Smooth muscle cell (in vitro differentiated cells): Measurements from ENCODE around the gene ARHGEF38. TPM values are rescaled to one million over a fixed set of nuclear protein-coding genes. Genes with fewer than 3 reads are reported as not detected.

ENCODE experiments used
- DNase-seq: peaks from one replicate; lab custom pipeline; 2025; ENCODE audit not compliant: unreplicated experiment; lab: John Stamatoyannopoulos, UW
- H2AFZ ChIP-seq: fragments of 200-600 bp; sonication (generic); 2 replicates; pipeline ENCODE4 v1.6.0; 2016; ENCODE audit warnings: antibody characterized with exemption, low read depth, mild to moderate bottlenecking
- H3F3A ChIP-seq: fragments of 200-600 bp; sonication (generic); 2 replicates; pipeline ENCODE4 v1.6.0; 2017; ENCODE audit warnings: antibody characterized with exemption, low read depth
- H3K27ac ChIP-seq: fragments of 200-600 bp; sonication (generic); 2 replicates; pipeline ENCODE4 v1.5.1; 2016; ENCODE audit warnings: low read depth, mild to moderate bottlenecking
- H3K27me3 ChIP-seq: fragments of 200-600 bp; sonication (generic); 2 replicates; pipeline ENCODE4 v1.6.1; 2016; ENCODE audit warnings: low read depth, mild to moderate bottlenecking
- H3K36me3 ChIP-seq: fragments of 200-600 bp; sonication (generic); 2 replicates; pipeline ENCODE4 v1.5.1; 2016; ENCODE audit warnings: low read depth
- H3K4me1 ChIP-seq: fragments of 200-600 bp; sonication (generic); 2 replicates; pipeline ENCODE4 v1.5.1; 2016; ENCODE audit warnings: low read depth
- H3K4me2 ChIP-seq: fragments of 200-600 bp; sonication (generic); 2 replicates; pipeline ENCODE4 v1.6.0; 2016; ENCODE audit warnings: mild to moderate bottlenecking
- H3K4me3 ChIP-seq: fragments of 200-600 bp; sonication (generic); 2 replicates; pipeline ENCODE4 v1.5.1; 2016; ENCODE audit warnings: mild to moderate bottlenecking
- H3K79me2 ChIP-seq: fragments of 200-600 bp; sonication (generic); 2 replicates; pipeline ENCODE4 v1.6.0; 2016; ENCODE audit warnings: low read depth, mild to moderate bottlenecking
- H3K9ac ChIP-seq: fragments of 200-600 bp; sonication (generic); 2 replicates; pipeline ENCODE4 v1.6.0; 2016; ENCODE audit warnings: low read depth
- H3K9me3 ChIP-seq: fragments of 200-600 bp; sonication (generic); replicated peaks from 2 replicates; pipeline ENCODE4 v1.5.1; 2016; ENCODE audit warnings: low read depth
- H4K20me1 ChIP-seq: fragments of 200-600 bp; sonication (generic); 2 replicates; pipeline ENCODE4 v1.6.0; 2016; ENCODE audit warnings: low read depth
- WGBS: methylation state at CpG from one replicate; pipeline ENCODE4 v1.1.7; 2016; ENCODE audit warnings: low lambda C conversion rate; 5-methylcytosine and 5-hydroxymethylcytosine counted together
- polyA plus RNA-seq: library from polyadenylated mRNA; unstranded; fragments of >200 nt; fragmentation: Nextera tagmentation; extraction: Ambion mirVana; gene quantifications from 2 replicates; pipeline ENCODE4 v1.2.1, GENCODE V29; 2016
- total RNA-seq: library from RNA; depleted of rRNA; stranded (reverse); fragments of >200 nt; gene quantifications from 2 replicates; pipeline ENCODE4 v1.2.3, GENCODE V29; 2014
- TF ChIP-seq, protein P1 (sequence below): fragments of 200-600 bp; sonication (generic); IDR thresholded peaks from 2 replicates; pipeline ENCODE4 v1.5.1; 2017; ENCODE audit warnings: borderline replicate concordance, mild to moderate bottlenecking, antibody characterized with exemption; ENCODE audit not compliant: insufficient read depth, poor library complexity, severe bottlenecking

ARHGEF38 gene
- total and polyA plus RNA-seq, 2 experiments from 2014 or later = 0.24 TPM; not detected in 1

DNA sequence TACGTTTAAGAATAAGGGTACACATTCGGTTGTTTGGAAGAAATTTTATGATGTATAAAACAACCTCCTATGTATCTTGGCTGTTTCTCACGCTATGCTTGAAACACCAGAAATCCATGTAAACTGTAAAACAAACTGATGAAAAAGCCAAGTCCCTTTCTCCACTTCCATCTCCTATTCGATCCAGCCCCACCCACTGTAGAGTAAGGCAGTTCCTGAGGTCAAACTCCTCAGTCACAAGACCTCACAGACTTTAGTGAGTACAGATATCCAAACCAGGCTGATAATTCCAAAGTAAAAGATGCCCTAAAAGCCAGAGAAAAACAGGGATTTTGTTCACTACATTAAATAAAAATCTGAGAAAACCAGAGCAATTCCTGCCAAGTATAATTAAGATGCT is 45.6 kb downstream of the ARHGEF38 start:
- TF ChIP-seq, protein P1, sequence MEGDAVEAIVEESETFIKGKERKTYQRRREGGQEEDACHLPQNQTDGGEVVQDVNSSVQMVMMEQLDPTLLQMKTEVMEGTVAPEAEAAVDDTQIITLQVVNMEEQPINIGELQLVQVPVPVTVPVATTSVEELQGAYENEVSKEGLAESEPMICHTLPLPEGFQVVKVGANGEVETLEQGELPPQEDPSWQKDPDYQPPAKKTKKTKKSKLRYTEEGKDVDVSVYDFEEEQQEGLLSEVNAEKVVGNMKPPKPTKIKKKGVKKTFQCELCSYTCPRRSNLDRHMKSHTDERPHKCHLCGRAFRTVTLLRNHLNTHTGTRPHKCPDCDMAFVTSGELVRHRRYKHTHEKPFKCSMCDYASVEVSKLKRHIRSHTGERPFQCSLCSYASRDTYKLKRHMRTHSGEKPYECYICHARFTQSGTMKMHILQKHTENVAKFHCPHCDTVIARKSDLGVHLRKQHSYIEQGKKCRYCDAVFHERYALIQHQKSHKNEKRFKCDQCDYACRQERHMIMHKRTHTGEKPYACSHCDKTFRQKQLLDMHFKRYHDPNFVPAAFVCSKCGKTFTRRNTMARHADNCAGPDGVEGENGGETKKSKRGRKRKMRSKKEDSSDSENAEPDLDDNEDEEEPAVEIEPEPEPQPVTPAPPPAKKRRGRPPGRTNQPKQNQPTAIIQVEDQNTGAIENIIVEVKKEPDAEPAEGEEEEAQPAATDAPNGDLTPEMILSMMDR = no peak
- WGBS = 88% methylated on average over 4 of the region's 4 CpGs

DNA sequence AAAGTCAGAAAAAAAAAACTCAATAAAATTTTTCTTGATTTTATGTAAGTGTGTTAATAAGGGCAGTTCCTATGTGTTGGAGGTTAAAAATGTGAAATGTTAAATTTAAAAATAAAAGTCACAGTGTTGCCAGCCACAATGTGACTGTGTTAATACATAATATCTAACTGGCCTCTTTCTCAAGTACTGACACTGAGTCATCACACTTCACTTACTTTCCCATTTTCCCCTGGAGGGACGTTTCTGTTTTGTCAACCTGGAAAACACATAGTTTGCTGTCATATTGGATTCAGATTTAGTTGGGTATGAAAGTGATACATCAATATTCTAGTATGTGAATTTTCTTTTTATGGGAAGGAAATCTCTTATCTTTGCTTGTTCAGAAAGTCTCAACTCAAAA is 46.4 kb downstream of the ARHGEF38 start:
- Histone ChIP-seq H3K9ac (no peak overlapping the region), H3K9me3 (no peaks in the 10 kb centered on the region), H3K27ac (no peak overlapping the region), H3K4me1 (peaks cover 15% of the 10 kb centered on the region), H3F3A (no peaks in the 10 kb centered on the region), H3K79me2 (no peaks in the 10 kb centered on the region), H4K20me1 (no peaks in the 10 kb centered on the region), H3K36me3 (no peaks in the 10 kb centered on the region), H3K4me2 (no peak overlapping the region), H2AFZ (no peak overlapping the region), H3K27me3 (peaks cover 24% of the 10 kb centered on the region), H3K4me3 (no peak overlapping the region)
- 25% methylated on average over 1 of the region's 1 CpG for WGBS
- TF ChIP-seq, protein P1 = no peak
- no peak for DNase-seq

More for the DNA sequence above, 45.6 kb downstream of the ARHGEF38 start:
- no peak overlapping the region for H3K9ac ChIP-seq
- no peaks in the 10 kb centered on the region for H4K20me1 ChIP-seq
- no peak overlapping the region for H3K27ac ChIP-seq
- no peaks in the 10 kb centered on the region for H3K79me2 ChIP-seq
- no peak overlapping the region for H3K4me2 ChIP-seq
- no peaks in the 10 kb centered on the region for H3F3A ChIP-seq
- peaks cover 15% of the 10 kb centered on the region for H3K4me1 ChIP-seq
- H3K9me3 ChIP-seq = no peaks in the 10 kb centered on the region
- peaks cover 27% of the 10 kb centered on the region for H3K27me3 ChIP-seq
- no peak overlapping the region for H3K4me3 ChIP-seq
- no peaks in the 10 kb centered on the region for H3K36me3 ChIP-seq
- H2AFZ ChIP-seq = no peak overlapping the region
- DNase-seq = no peak

DNA sequence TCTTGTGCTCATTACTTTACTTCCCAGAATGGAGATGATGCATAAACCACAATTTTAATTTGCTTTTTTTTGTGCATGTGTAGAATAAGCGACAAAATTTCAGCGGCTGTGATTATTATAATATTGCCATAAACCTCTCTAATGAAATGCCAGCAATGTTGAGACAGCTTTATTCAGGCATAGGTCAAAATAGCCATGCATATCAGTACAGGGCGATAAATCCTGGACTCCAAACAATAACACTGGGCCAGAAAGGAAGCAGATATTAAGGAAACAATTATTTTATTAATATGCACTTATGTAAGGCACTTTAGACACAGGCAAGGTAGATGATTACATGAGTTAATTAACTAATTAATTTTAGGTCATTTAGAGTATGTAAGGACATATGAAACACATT is 47.1 kb downstream of the ARHGEF38 start:
- no peak overlapping the region for H3K9ac ChIP-seq
- H3F3A ChIP-seq = no peaks in the 10 kb centered on the region
- H4K20me1 ChIP-seq = no peaks in the 10 kb centered on the region
- no peaks in the 10 kb centered on the region for H3K79me2 ChIP-seq
- no peak overlapping the region for H2AFZ ChIP-seq
- H3K4me2 ChIP-seq = no peak overlapping the region
- H3K27ac ChIP-seq = no peak overlapping the region
- WGBS = 96% methylated on average over 3 of the region's 3 CpGs
- H3K9me3 ChIP-seq = no peaks in the 10 kb centered on the region
- no peaks in the 10 kb centered on the region for H3K36me3 ChIP-seq
- H3K4me3 ChIP-seq = no peak overlapping the region
- no peak for DNase-seq
- H3K4me1 ChIP-seq = peaks cover 15% of the 10 kb centered on the region
- H3K27me3 ChIP-seq = peaks cover 18% of the 10 kb centered on the region
- TF ChIP-seq, protein P1 = no peak

DNA sequence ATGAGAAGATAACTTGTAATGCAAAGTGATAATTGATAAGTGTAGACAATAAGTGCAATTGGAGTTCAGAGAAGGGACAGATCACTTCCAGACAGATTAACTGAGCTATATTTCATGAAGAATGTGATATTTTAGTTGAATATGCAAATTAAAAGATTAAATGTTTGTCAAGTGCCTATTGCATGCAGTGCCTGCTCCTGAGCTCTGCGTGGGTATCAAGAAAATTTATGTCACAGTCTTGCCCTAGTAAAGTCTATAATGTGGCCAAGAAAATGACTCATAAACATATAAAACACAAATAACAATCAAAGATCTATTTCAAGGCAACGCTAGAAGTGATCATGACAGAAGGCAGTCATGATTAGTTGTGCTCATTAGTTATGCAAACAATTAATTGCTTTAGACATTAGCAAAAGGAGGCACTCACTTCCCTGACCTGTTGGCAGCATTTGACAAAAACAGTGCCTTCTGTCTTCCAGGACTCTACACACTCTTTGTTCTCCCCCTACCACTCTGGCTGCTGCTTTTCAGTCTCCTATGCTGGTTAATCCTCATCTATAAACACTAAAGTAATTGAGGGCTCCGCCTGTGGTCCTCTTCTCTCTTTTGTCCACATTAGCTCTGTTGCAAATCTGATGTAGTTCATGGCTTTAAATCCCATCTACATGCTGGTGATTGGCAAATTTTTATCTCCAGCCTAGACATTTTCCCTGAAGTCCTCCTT is 47.7 kb downstream of the ARHGEF38 start:
- Histone ChIP-seq H3K4me3 (no peak overlapping the region), H2AFZ (no peak overlapping the region), H3K4me2 (no peak overlapping the region), H3K27ac (no peak overlapping the region), H3K9ac (no peak overlapping the region), H3K9me3 (no peaks in the 10 kb centered on the region), H3K27me3 (peaks cover 14% of the 10 kb centered on the region), H3K36me3 (no peaks in the 10 kb centered on the region), H3K4me1 (peaks cover 18% of the 10 kb centered on the region), H3F3A (no peaks in the 10 kb centered on the region), H3K79me2 (no peaks in the 10 kb centered on the region), H4K20me1 (no peaks in the 10 kb centered on the region)
- TF ChIP-seq, protein P1 = no peak
- WGBS = 79% methylated on average over 3 of the region's 3 CpGs
- DNase-seq = no peak
